ENCODE data around the gene TAP2. TPM values are rescaled to one million over a fixed set of nuclear protein-coding genes. Genes with fewer than 3 reads are reported as not detected.
A peak's percentile ranks its signal among the peaks of the same experiment; 100 is the strongest.

The TAP2 gene
- total RNA-seq, 1 donor from 2014 or later: 19.9 TPM

DNA sequence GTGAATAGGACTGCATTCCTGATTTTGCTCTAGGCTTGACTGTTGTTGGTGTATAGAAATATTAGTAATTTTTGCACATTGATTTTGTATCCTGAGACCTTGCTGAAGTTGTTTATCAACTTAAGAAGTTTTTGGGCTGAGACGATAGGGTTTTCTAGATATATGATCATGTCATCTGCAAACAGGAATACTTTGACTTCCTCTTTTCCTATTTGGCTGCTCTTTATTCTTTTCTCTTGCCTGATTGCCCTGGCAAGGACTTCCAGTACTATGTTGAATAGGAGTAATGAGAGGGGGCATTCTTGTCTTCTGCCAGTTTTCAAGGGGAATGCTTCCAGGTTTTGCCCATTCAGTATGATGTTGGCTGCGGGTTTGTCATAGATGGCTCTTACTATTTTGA lies 35.1 kb downstream of the TAP2 start:
- H3K27me3 ChIP-seq: no peaks in the 10 kb centered on the region
- no peak for DNase-seq (ENCODE audit: extremely low spot score in 2 of 2)
- intact Hi-C loops (cut with DNase I): no loop called here

DNA sequence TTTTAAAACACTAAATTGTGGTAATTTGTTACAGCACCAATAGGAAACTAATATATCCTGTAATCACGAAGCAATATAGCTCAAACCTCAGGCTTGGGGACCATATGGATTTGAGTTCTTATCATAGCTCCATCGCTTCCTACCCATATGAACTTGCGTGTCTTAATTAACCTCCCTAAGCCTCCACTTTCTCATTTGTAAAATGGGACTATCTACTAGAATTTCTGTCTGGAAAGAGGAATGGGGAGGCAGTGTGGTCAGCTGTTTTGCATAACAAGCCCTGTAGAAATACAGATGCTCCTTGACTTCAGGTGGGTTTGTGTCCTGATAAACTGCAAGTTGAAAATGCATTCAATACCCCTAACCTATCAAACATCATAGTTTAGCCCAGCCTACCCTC lies 38.8 kb downstream of the TAP2 start:
- no peaks in the 10 kb centered on the region for H3K27me3 ChIP-seq

More for the DNA sequence above, 35.1 kb downstream of the TAP2 start:
- no peaks in the 10 kb centered on the region for H3K9me3 ChIP-seq
- no peak overlapping the region for H3K4me3 ChIP-seq
- no peaks in the 10 kb centered on the region for H3K36me3 ChIP-seq
- TF ChIP-seq POLR2AphosphoS5 (IDR thresholded peaks at IDR 0.05; ENCODE audit: insufficient read depth in 1 of 2, low read depth in 1 of 2) (no peak), CTCF (IDR thresholded peaks at IDR 0.05) (no peak), POLR2A (IDR thresholded peaks at IDR 0.05) (no peak)
- H3K27ac ChIP-seq: no peak overlapping the region
- H3K4me1 ChIP-seq: no peaks in the 10 kb centered on the region

GRCh38 chr6:32799168-32799567 lies 39.4 kb downstream of the TAP2 start:
- Histone ChIP-seq H3K9me3 (no peaks in the 10 kb centered on the region), H3K36me3 (no peaks in the 10 kb centered on the region), H3K27ac (no peak overlapping the region), H3K27me3 (no peaks in the 10 kb centered on the region), H3K4me1 (no peaks in the 10 kb centered on the region), H3K4me3 (no peak overlapping the region)
- intact Hi-C loops (cut with DNase I): loop anchor here (10.0 kb wide), 2 partner anchors 94 to 384 kb away; no protein-coding TSS in a partner anchor
- no peak for DNase-seq (ENCODE audit: extremely low spot score in 2 of 2)
- TF ChIP-seq POLR2AphosphoS5 (IDR thresholded peaks at IDR 0.05; ENCODE audit: insufficient read depth in 1 of 2, low read depth in 1 of 2) (no peak), CTCF (IDR thresholded peaks at IDR 0.05) (no peak), POLR2A (IDR thresholded peaks at IDR 0.05) (no peak)

More for the DNA sequence above, 38.8 kb downstream of the TAP2 start:
- no peaks in the 10 kb centered on the region for H3K36me3 ChIP-seq
- H3K27ac ChIP-seq: no peak overlapping the region
- H3K4me3 ChIP-seq: no peak overlapping the region
- DNase-seq (ENCODE audit: extremely low spot score in 2 of 2): no peak
- no peaks in the 10 kb centered on the region for H3K9me3 ChIP-seq
- intact Hi-C loops (cut with DNase I): loop anchor here (10.0 kb wide), 2 partner anchors 95 to 385 kb away; no protein-coding TSS in a partner anchor
- TF ChIP-seq CTCF (IDR thresholded peaks at IDR 0.05) (no peak), POLR2AphosphoS5 (IDR thresholded peaks at IDR 0.05; ENCODE audit: insufficient read depth in 1 of 2, low read depth in 1 of 2) (no peak), POLR2A (IDR thresholded peaks at IDR 0.05) (no peak)
- H3K4me1 ChIP-seq: no peaks in the 10 kb centered on the region

DNA sequence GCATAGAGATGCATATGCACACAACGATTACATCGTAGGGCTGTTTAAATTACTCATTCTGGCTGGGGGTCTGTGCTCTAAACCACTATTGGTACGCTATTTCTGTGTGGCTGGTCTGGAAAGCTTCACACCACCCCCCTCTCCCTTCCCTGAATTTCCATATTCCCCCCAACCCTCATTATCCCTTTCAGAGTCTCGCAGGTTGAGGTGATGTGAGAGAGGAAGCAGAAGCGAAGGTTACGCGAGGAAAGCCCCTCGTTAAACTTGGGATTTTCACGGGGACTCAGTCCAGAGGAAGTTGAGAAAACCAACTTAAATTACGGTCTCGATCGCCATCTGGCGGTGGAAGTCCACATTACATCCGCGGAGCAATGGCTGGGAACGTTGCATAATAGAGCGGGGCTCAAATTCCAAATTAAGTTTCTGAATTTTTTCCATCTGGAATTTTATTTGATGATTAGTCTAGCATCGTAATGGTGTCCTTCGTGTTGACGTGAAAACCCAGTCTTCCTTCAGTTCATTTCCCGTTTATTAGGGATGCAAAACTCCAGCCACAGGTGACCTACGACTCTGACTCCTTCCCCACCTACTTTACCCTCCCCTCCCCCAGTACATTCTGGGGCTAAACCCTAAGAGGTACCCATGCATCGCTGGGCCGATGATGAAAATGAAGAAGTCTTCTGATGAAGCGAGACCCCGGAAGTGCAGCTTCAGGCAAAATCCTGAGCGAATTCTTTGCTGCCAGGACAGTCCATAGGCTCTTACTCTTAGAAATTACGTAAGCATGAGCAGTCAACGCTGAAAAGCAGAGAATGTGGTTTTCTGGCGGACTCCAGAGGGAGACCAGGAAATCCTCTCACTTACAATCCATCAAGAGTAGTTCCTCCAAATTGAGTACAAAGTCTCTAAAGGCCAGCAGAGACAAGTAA lies 41.4 kb downstream of the TAP2 start:
- no peaks in the 10 kb centered on the region for H3K27me3 ChIP-seq
- TF ChIP-seq POLR2AphosphoS5 (IDR thresholded peaks at IDR 0.05; ENCODE audit: insufficient read depth in 1 of 2, low read depth in 1 of 2) (peak in 1 of 2 donors; percentile 45), CTCF (IDR thresholded peaks at IDR 0.05) (peak; percentile 83 to 97 (median 87)), POLR2A (IDR thresholded peaks at IDR 0.05) (no peak)
- no peak overlapping the region for H3K4me3 ChIP-seq
- no peaks in the 10 kb centered on the region for H3K9me3 ChIP-seq
- no peaks in the 10 kb centered on the region for H3K36me3 ChIP-seq
- H3K27ac ChIP-seq: no peak overlapping the region
- intact Hi-C loops (cut with DNase I): loop anchor here (10.0 kb wide), 2 partner anchors 92 to 382 kb away; no protein-coding TSS in a partner anchor
- H3K4me1 ChIP-seq: no peaks in the 10 kb centered on the region
- DNase-seq (ENCODE audit: extremely low spot score in 2 of 2): no peak

GRCh38 chr6:32794510-32794909 lies 44.0 kb downstream of the TAP2 start:
- no peaks in the 10 kb centered on the region for H3K9me3 ChIP-seq
- H3K27me3 ChIP-seq: no peaks in the 10 kb centered on the region
- H3K36me3 ChIP-seq: no peaks in the 10 kb centered on the region
- no peak overlapping the region for H3K27ac ChIP-seq
- H3K4me3 ChIP-seq: no peak overlapping the region
- TF ChIP-seq CTCF (IDR thresholded peaks at IDR 0.05) (no peak), POLR2A (IDR thresholded peaks at IDR 0.05) (no peak), POLR2AphosphoS5 (IDR thresholded peaks at IDR 0.05; ENCODE audit: insufficient read depth in 1 of 2, low read depth in 1 of 2) (no peak)
- intact Hi-C loops (cut with DNase I): loop anchor here (10.0 kb wide), 2 partner anchors 90 to 380 kb away; no protein-coding TSS in a partner anchor
- H3K4me1 ChIP-seq: no peaks in the 10 kb centered on the region
- DNase-seq (ENCODE audit: extremely low spot score in 2 of 2): no peak
